Adrenal gland (tissue), 19 donors: ENCODE results near the gene LAMA5. TPM values are rescaled to one million over a fixed set of nuclear protein-coding genes. Genes with fewer than 3 reads are reported as not detected.

ENCODE experiments used
- DNase-seq, 7 donors: peaks; one replicate each; pipeline ENCODE4 v3.0.0-alpha.2; 2019 to 2020
- H3K27ac ChIP-seq, 5 donors: fragments of 200-600 bp; sonication (generic) in 4 of 5; 1 replicate in 3 of 5; 2 replicates in 2 of 5; pipeline versions ENCODE4 v1.5.1 to v1.8.0; 2016 to 2020; ENCODE audit warnings: mild to moderate bottlenecking in 1 of 5
- H3K27me3 ChIP-seq: fragments of 200-600 bp; 2 replicates; pipeline ENCODE4 v1.8.0; 2021
- H3K36me3 ChIP-seq, 2 donors: fragments of 200-600 bp; replicated peaks in 1 of 2; 1 replicate in 1 of 2; 2 replicates in 1 of 2; pipeline versions ENCODE4 v1.5.1 to v1.8.0; 2018 to 2022
- H3K4me1 ChIP-seq, 2 donors: fragments of 200-600 bp; replicated peaks in 1 of 2; 1 replicate in 1 of 2; 2 replicates in 1 of 2; pipeline versions ENCODE4 v1.5.1 to v1.8.0; 2018 to 2021
- H3K4me3 ChIP-seq, 4 donors: fragments of 200-600 bp; sonication (generic) in 3 of 4; one replicate each; pipeline ENCODE4 v1.5.1; 2016 to 2018
- H3K9me3 ChIP-seq, 3 donors: fragments of 200-600 bp; sonication (generic) in 1 of 3; replicated peaks in 1 of 3; 1 replicate in 2 of 3; 2 replicates in 1 of 3; pipeline versions ENCODE4 v1.5.1 to v1.8.0; 2016 to 2021
- POLR2A ChIP-seq, 2 donors: fragments of 450-650 bp; IDR thresholded peaks; one replicate each; pipeline ENCODE4 v1.6.1; 2017; ENCODE audit warnings: antibody characterized with exemption in 2 of 2, mild to moderate bottlenecking in 2 of 2, moderate library complexity in 1 of 2
- WGBS, 4 donors: extraction: QIAGEN DNeasy Blood & Tissue Kit in 2 of 4; methylation state at CpG; one replicate each; pipeline versions ENCODE4 v1.1.5 to v1.1.7; 2013 to 2017; 5-methylcytosine and 5-hydroxymethylcytosine counted together
- intact Hi-C, 2 donors: fragments of 100-400 bp; cut with DNase I; formaldehyde crosslinking; loops; one replicate each; pipeline versions ENCODE4 v1.14.1 to v1.15.0; 2022 to 2023
- long read RNA-seq, 10 donors: library from polyadenylated mRNA in 3 of 10; unstranded in 2 of 10; stranded (forward) in 1 of 10; transcript quantifications; one replicate each; pipeline ENCODE4 v2.0.0 and lab custom pipeline, GENCODE V29; 2021 to 2026
- polyA plus RNA-seq, 3 donors: library from polyadenylated mRNA; stranded (reverse); fragments of 200-250 nt in 2 of 3; fragments of 350-450 nt in 1 of 3; fragmentation: Illumina TruSeq in 1 of 3; extraction: RNeasy Lipid Tissue Mini Kit (QIAGEN cat#74804) in 1 of 3; gene quantifications; one replicate each; pipeline ENCODE4 v1.2.3, GENCODE V29; 2013 to 2014
- total RNA-seq, 9 donors: library from RNA; depleted of rRNA in 4 of 9; stranded (reverse); fragments of >200 nt in 4 of 9; fragments of 120-200 nt in 1 of 9; fragmentation: NEBNext Ultra II Directional in 1 of 9; extraction: Animal tissue kit (Norgen Biotek cat#: 25700) in 1 of 9; gene quantifications; one replicate each; pipeline versions ENCODE4 v1.1.0 to v1.2.4, GENCODE V29; 2013 to 2023
- TF ChIP-seq, protein P1 (sequence below), 6 experiments: fragments of 450-650 bp in 4 of 6; fragments of 200-600 bp in 2 of 6; sonication (generic) in 1 of 6; IDR thresholded peaks; 1 replicate in 5 of 6; 2 replicates in 1 of 6; pipeline versions ENCODE4 v1.5.1 to v1.8.0; 2016 to 2021; ENCODE audit warnings: antibody characterized with exemption in 6 of 6, mild to moderate bottlenecking in 2 of 6, moderate library complexity in 1 of 6
- donor health status: healthy with polysubstance abuse.
- donor health status: Bipolar disorder and iron deficiency.
- donor health status: DM: yes; HTN: yes; CAD: no.
- donor health status: DM: no; HTN: no; CAD: no.
- donor health status: DM: no; HTN: no; CAD: no.
- donor health status: DM: yes; HTN: yes; CAD: no.

LAMA5 gene, protein sequence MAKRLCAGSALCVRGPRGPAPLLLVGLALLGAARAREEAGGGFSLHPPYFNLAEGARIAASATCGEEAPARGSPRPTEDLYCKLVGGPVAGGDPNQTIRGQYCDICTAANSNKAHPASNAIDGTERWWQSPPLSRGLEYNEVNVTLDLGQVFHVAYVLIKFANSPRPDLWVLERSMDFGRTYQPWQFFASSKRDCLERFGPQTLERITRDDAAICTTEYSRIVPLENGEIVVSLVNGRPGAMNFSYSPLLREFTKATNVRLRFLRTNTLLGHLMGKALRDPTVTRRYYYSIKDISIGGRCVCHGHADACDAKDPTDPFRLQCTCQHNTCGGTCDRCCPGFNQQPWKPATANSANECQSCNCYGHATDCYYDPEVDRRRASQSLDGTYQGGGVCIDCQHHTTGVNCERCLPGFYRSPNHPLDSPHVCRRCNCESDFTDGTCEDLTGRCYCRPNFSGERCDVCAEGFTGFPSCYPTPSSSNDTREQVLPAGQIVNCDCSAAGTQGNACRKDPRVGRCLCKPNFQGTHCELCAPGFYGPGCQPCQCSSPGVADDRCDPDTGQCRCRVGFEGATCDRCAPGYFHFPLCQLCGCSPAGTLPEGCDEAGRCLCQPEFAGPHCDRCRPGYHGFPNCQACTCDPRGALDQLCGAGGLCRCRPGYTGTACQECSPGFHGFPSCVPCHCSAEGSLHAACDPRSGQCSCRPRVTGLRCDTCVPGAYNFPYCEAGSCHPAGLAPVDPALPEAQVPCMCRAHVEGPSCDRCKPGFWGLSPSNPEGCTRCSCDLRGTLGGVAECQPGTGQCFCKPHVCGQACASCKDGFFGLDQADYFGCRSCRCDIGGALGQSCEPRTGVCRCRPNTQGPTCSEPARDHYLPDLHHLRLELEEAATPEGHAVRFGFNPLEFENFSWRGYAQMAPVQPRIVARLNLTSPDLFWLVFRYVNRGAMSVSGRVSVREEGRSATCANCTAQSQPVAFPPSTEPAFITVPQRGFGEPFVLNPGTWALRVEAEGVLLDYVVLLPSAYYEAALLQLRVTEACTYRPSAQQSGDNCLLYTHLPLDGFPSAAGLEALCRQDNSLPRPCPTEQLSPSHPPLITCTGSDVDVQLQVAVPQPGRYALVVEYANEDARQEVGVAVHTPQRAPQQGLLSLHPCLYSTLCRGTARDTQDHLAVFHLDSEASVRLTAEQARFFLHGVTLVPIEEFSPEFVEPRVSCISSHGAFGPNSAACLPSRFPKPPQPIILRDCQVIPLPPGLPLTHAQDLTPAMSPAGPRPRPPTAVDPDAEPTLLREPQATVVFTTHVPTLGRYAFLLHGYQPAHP (N-terminal part only)
- total RNA-seq (100 to 1,000 TPM in 4 of 9 donors, 10 to 100 TPM in 4, 1 to 10 TPM in 1; 2.3 to 146 (median 94.9) TPM), polyA plus RNA-seq (100 to 1,000 TPM in 2 of 3 donors, 1 to 10 TPM in 1; 2.0 to 537 (median 262) TPM)
- long read RNA-seq, donor 1, partial matches to known transcripts, result 957 of 2,092 reads
- long read RNA-seq, donor 1, other reads (novel, unspliced or antisense), result 1,134 of 2,092 reads
- long read RNA-seq, donor 2, result 0 reads
- long read RNA-seq, donor 3, partial matches to known transcripts, result 156 of 201 reads
- long read RNA-seq, donor 3, other reads (novel, unspliced or antisense), result 45 of 201 reads
- long read RNA-seq, donor 4, partial matches to known transcripts, result 7 of 8 reads
- long read RNA-seq, donor 4, other reads (novel, unspliced or antisense), result 1 of 8 reads
- long read RNA-seq, donor 5, partial matches to known transcripts, result 37 of 49 reads
- long read RNA-seq, donor 5, other reads (novel, unspliced or antisense), result 11 of 49 reads
- long read RNA-seq, donor 6, partial matches to known transcripts, result 4 of 7 reads
- long read RNA-seq, donor 6, other reads (novel, unspliced or antisense), result 1 of 7 reads
- long read RNA-seq, donor 7, partial matches to known transcripts, result 115 of 151 reads
- long read RNA-seq, donor 7, other reads (novel, unspliced or antisense), result 36 of 151 reads
- long read RNA-seq, donor 8, partial matches to known transcripts, result 783 of 1,955 reads
- long read RNA-seq, donor 8, other reads (novel, unspliced or antisense), result 1,171 of 1,955 reads
- long read RNA-seq, donor 9, partial matches to known transcripts, result 142 of 143 reads
- long read RNA-seq, donor 9, other reads (novel, unspliced or antisense), result 0 of 143 reads
- long read RNA-seq, donor 10, result 0 reads

- intact Hi-C loops, result loop anchor here in 1 of 2 donors (5.0 kb wide), 1 partner anchor 65 kb away; the partner anchor contains the start of gene ADRM1
- Histone ChIP-seq H3K9me3 (no peaks in the 10 kb centered on the region), H3K4me3 (peak within 1 kb of the TSS in 3 of 4 donors; percentile 64 to 99 (median 73)), H3K36me3 (peaks cover 0 to 1% of the 10 kb centered on the region in 2 donors), H3K27ac (peak within 1 kb of the TSS; percentile 80 to 94 (median 90)), H3K4me1 (peaks cover 63% of the 10 kb centered on the region in 2 donors), H3K27me3 (no peaks in the 10 kb centered on the region)
- peak; percentile 68 to 74 for TF ChIP-seq POLR2A (IDR thresholded peaks at IDR 0.05)
- TF ChIP-seq, protein P1, sequence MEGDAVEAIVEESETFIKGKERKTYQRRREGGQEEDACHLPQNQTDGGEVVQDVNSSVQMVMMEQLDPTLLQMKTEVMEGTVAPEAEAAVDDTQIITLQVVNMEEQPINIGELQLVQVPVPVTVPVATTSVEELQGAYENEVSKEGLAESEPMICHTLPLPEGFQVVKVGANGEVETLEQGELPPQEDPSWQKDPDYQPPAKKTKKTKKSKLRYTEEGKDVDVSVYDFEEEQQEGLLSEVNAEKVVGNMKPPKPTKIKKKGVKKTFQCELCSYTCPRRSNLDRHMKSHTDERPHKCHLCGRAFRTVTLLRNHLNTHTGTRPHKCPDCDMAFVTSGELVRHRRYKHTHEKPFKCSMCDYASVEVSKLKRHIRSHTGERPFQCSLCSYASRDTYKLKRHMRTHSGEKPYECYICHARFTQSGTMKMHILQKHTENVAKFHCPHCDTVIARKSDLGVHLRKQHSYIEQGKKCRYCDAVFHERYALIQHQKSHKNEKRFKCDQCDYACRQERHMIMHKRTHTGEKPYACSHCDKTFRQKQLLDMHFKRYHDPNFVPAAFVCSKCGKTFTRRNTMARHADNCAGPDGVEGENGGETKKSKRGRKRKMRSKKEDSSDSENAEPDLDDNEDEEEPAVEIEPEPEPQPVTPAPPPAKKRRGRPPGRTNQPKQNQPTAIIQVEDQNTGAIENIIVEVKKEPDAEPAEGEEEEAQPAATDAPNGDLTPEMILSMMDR (IDR thresholded peaks at IDR 0.05), result no peak
- WGBS, 4 donors, result 0 to 2% methylated on average over 50 to 70 of the region's 70 CpGs; no CpG with 5 or more reads in 2 of the 4 donors
- DNase-seq, result peak in 5 of 7 donors; percentile 27 to 74 (median 70)
Measured at GRCh38 chr20:62367136-62367632, at the start of gene LAMA5. Gene LAMA5 (minus strand): TSS chr20:62367312. CDS start chr20:62367245, 67 bp downstream.

GRCh38 chr20:62415354-62416111 lies 48.4 kb upstream of the LAMA5 start:
- TF ChIP-seq, protein P1 (IDR thresholded peaks at IDR 0.05), result no peak
- no peak for TF ChIP-seq POLR2A (IDR thresholded peaks at IDR 0.05)
- 70 to 80% (median 77%) methylated on average over 3 to 24 of the region's 24 CpGs for WGBS, 4 donors
- Histone ChIP-seq H3K27ac (no peak overlapping the region), H3K9me3 (no peaks in the 10 kb centered on the region), H3K36me3 (no peaks in the 10 kb centered on the region), H3K4me3 (no peak overlapping the region), H3K4me1 (peaks cover under 1% of the 10 kb centered on the region in 2 donors), H3K27me3 (no peaks in the 10 kb centered on the region)
- intact Hi-C loops, result no loop called here
- no peak for DNase-seq
